IMR-90 (cell line): ENCODE data around the gene ERMP1. TPM values are rescaled to one million over a fixed set of nuclear protein-coding genes. Genes with fewer than 3 reads are reported as not detected.

Source experiments
- polyA plus RNA-seq, 3 experiments: library from polyadenylated mRNA; depleted of rRNA; stranded (reverse); fragments of >200 nt; gene quantifications; 2 replicates each; pipeline ENCODE4 v1.2.3, GENCODE V29; 2012; ENCODE audit warnings: low replicate concordance in 1 of 3
- total RNA-seq: library from RNA; depleted of rRNA; stranded (reverse); fragments of >200 nt; gene quantifications from 2 replicates; pipeline ENCODE4 v1.2.3, GENCODE V29; 2012; rRNA removed

Gene ERMP1
- total and polyA plus RNA-seq, 2 of the 4 experiments (the other 2 are of a cell fraction) = 2.2 to 4.7 TPM

Other genes with a start within 250 kb of the ERMP1 start
- gene RIC1, start 204.0 kb downstream of the ERMP1 start, total RNA-seq = 68.6 and 76.9 TPM in 2 replicates
- 25.5 and 28.8 TPM in 2 replicates for gene RIC1, start 204.0 kb downstream of the ERMP1 start, polyA plus RNA-seq (2012; rRNA removed)
- gene MLANA, start 57.8 kb upstream of the ERMP1 start, total RNA-seq = not detected in 2 replicates
- gene MLANA, start 57.8 kb upstream of the ERMP1 start, polyA plus RNA-seq (2012; rRNA removed) = not detected in 2 replicates
- 42.3 and 67.2 TPM in 2 replicates for gene RANBP6, start 182.5 kb upstream of the ERMP1 start, total RNA-seq
- 6.1 and 7.5 TPM in 2 replicates for gene RANBP6, start 182.5 kb upstream of the ERMP1 start, polyA plus RNA-seq (2012; rRNA removed)